ENCODE measurements around the gene LAPTM5.

GRCh38 chr1:30724175-30724574 is 33.4 kb downstream of the LAPTM5 start:
- TF ChIP-seq CTCF (IDR thresholded peaks at IDR 0.05) (no peak), POLR2A (IDR thresholded peaks at IDR 0.05) (no peak)

Data from thyroid gland (tissue), 4 donors.